Activated CD8-positive, alpha-beta T cell treated with anti-CD3 and anti-CD28 coated beads for 36 hours (primary cell): ENCODE data around the gene NFATC2. TPM values are rescaled to one million over a fixed set of nuclear protein-coding genes. Genes with fewer than 3 reads are reported as not detected.

Source experiments
- ATAC-seq: fragments of 200-7000 bp; cut with Tn5 transposase; one replicate; pipeline ENCODE4 v1.10.0; 2021; ENCODE audit warnings: mild to moderate bottlenecking, moderate library complexity
- CTCF ChIA-PET: fragments of 350-600 bp; sonication (Branson Sonifier 250); formaldehyde crosslinking; loops from one replicate; lab custom pipeline; 2021; ENCODE audit warnings: antibody characterized with exemption; lab: Charles Lee
- POLR2A ChIA-PET: fragments of 350-600 bp; sonication (Branson Sonifier 250); formaldehyde crosslinking; loops from one replicate; lab custom pipeline; 2021; ENCODE audit warnings: antibody characterized with exemption; lab: Charles Lee
- DNase-seq: peaks from one replicate; pipeline ENCODE4 v3.0.0-alpha.2; 2020
- H3K27ac Mint-ChIP-seq: one replicate; pipeline ENCODE4 v1.8.0; 2021; ENCODE audit warnings: mild to moderate bottlenecking, mixed read lengths
- H3K27me3 Mint-ChIP-seq: one replicate; pipeline ENCODE4 v1.8.0; 2021; ENCODE audit warnings: mixed read lengths
- H3K36me3 Mint-ChIP-seq: one replicate; pipeline ENCODE4 v1.8.0; 2021; ENCODE audit warnings: low read depth, mixed read lengths
- H3K4me1 Mint-ChIP-seq: one replicate; pipeline ENCODE4 v1.8.0; 2021; ENCODE audit warnings: low read depth, mixed read lengths
- H3K4me3 Mint-ChIP-seq: one replicate; pipeline ENCODE4 v1.8.0; 2021; ENCODE audit warnings: mild to moderate bottlenecking, moderate library complexity, mixed read lengths
- H3K9me3 Mint-ChIP-seq: one replicate; pipeline ENCODE4 v1.8.0; 2021; ENCODE audit warnings: mixed read lengths
- intact Hi-C: fragments of 100-400 bp; cut with micrococcal nuclease; formaldehyde crosslinking; loops from one replicate; pipeline ENCODE4 v1.10.0; 2022
- total RNA-seq, 2 experiments: library from RNA; stranded (reverse); gene quantifications; one replicate each; pipeline ENCODE4 v1.2.3, GENCODE V29; 2021
- TF ChIP-seq, protein P1 (sequence below): fragments of 200-600 bp; IDR thresholded peaks from one replicate; pipeline ENCODE4 v1.8.0; 2022; ENCODE audit warnings: antibody characterized with exemption, mild to moderate bottlenecking

The NFATC2 gene
- total RNA-seq, 2 experiments from 2014 or later: 38.3 to 40.9 TPM

- no peaks in the 10 kb centered on the region for H3K9me3 Mint-ChIP-seq
- H3K4me3 Mint-ChIP-seq: peak overlapping the region; percentile 62
- TF ChIP-seq, protein P1, sequence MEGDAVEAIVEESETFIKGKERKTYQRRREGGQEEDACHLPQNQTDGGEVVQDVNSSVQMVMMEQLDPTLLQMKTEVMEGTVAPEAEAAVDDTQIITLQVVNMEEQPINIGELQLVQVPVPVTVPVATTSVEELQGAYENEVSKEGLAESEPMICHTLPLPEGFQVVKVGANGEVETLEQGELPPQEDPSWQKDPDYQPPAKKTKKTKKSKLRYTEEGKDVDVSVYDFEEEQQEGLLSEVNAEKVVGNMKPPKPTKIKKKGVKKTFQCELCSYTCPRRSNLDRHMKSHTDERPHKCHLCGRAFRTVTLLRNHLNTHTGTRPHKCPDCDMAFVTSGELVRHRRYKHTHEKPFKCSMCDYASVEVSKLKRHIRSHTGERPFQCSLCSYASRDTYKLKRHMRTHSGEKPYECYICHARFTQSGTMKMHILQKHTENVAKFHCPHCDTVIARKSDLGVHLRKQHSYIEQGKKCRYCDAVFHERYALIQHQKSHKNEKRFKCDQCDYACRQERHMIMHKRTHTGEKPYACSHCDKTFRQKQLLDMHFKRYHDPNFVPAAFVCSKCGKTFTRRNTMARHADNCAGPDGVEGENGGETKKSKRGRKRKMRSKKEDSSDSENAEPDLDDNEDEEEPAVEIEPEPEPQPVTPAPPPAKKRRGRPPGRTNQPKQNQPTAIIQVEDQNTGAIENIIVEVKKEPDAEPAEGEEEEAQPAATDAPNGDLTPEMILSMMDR: no peak
- H3K4me1 Mint-ChIP-seq: peaks cover 33% of the 10 kb centered on the region
- intact Hi-C loops: no loop called here
- DNase-seq (no peak), ATAC-seq (peak; percentile 25)
- ChIA-PET POLR2A (interaction anchor here (3.5 kb wide), 1 partner anchor 20 kb away, joined by 18 read pairs; the partner anchor contains the start of gene NFATC2), CTCF (interaction anchor here (4.2 kb wide), 1 partner anchor 34 kb away, joined by 24 read pairs; no protein-coding TSS in a partner anchor)
- no peak overlapping the region for H3K27ac Mint-ChIP-seq
- peaks cover 56% of the 10 kb centered on the region for H3K27me3 Mint-ChIP-seq
- no peaks in the 10 kb centered on the region for H3K36me3 Mint-ChIP-seq
These were observed 19.5 kb upstream of the NFATC2 start for GRCh38 chr20:51562027-51562331.

GRCh38 chr20:51560550-51561307 lies 18.2 kb upstream of the NFATC2 start:
- peak overlapping the region; percentile 32 for H3K4me3 Mint-ChIP-seq
- no peak overlapping the region for H3K27ac Mint-ChIP-seq
- peaks cover 33% of the 10 kb centered on the region for H3K4me1 Mint-ChIP-seq
- ChIA-PET CTCF (interaction anchor here (0.5 kb wide), 1 partner anchor 20 kb away, joined by 3 read pairs; no protein-coding TSS in a partner anchor), POLR2A (interaction anchor here (0.8 to 0.9 kb wide), 3 partner anchors 18 to 69 kb away, joined by 3 to 4 read pairs (median 3); partner anchors contain the start of gene NFATC2)
- no peak for DNase-seq
- ATAC-seq: no peak
- H3K9me3 Mint-ChIP-seq: no peaks in the 10 kb centered on the region
- TF ChIP-seq, protein P1: no peak
- peaks cover 57% of the 10 kb centered on the region for H3K27me3 Mint-ChIP-seq
- no peaks in the 10 kb centered on the region for H3K36me3 Mint-ChIP-seq
- intact Hi-C loops: no loop called here

- intact Hi-C loops: no loop called here
- DNase-seq (no peak), ATAC-seq (no peak)
- H3K9me3 Mint-ChIP-seq: no peaks in the 10 kb centered on the region
- POLR2A ChIA-PET: interaction anchor here (0.9 kb wide), 2 partner anchors 17 to 25 kb away, joined by 3 to 4 read pairs; partner anchors contain the start of gene NFATC2
- peaks cover 52% of the 10 kb centered on the region for H3K27me3 Mint-ChIP-seq
- H3K4me1 Mint-ChIP-seq: peaks cover 36% of the 10 kb centered on the region
- H3K36me3 Mint-ChIP-seq: no peaks in the 10 kb centered on the region
- H3K4me3 Mint-ChIP-seq: no peak overlapping the region
- TF ChIP-seq, protein P1: no peak
- no peak overlapping the region for H3K27ac Mint-ChIP-seq
- CTCF ChIA-PET: no interaction called here
These were observed 17.5 kb upstream of the NFATC2 start for GRCh38 chr20:51560042-51560441.

- TF ChIP-seq, protein P1: no peak
- H3K9me3 Mint-ChIP-seq: no peaks in the 10 kb centered on the region
- H3K27ac Mint-ChIP-seq: peak overlapping the region; percentile 87
- intact Hi-C loops: no loop called here
- H3K4me3 Mint-ChIP-seq: no peak overlapping the region
- ATAC-seq: peak; percentile 81
- H3K36me3 Mint-ChIP-seq: no peaks in the 10 kb centered on the region
- H3K27me3 Mint-ChIP-seq: peaks cover 14% of the 10 kb centered on the region
- CTCF ChIA-PET: interaction anchor here (1.0 to 4.1 kb wide), 4 partner anchors 8 to 41 kb away, joined by 3 to 25 read pairs (median 6); partner anchors contain the start of gene NFATC2
- peak; percentile 59 for DNase-seq
- POLR2A ChIA-PET: interaction anchor here (0.9 to 2.1 kb wide), 9 partner anchors 8 to 64 kb away, joined by 3 to 20 read pairs (median 5); partner anchors contain the start of gene NFATC2
- peaks cover 17% of the 10 kb centered on the region for H3K4me1 Mint-ChIP-seq
These were observed 12.1 kb upstream of the NFATC2 start for GRCh38 chr20:51554538-51555165.
